B cell (primary cell): Measurements from ENCODE around the gene SH2D3C. TPM values are rescaled to one million over a fixed set of nuclear protein-coding genes. Genes with fewer than 3 reads are reported as not detected.

Source experiments
- ATAC-seq: fragments of 200-7000 bp; cut with Tn5 transposase; one replicate; pipeline ENCODE4 v1.10.0; 2021; ENCODE audit warnings: low read depth, mild to moderate bottlenecking, moderate number of reproducible peaks, moderate library complexity
- CTCF ChIA-PET: fragments of 350-600 bp; sonication (Branson Sonifier 250); formaldehyde crosslinking; loops from one replicate; lab custom pipeline; 2021; ENCODE audit warnings: antibody characterized with exemption, inconsistent platforms; lab: Charles Lee
- POLR2A ChIA-PET: fragments of 350-600 bp; sonication (Branson Sonifier 250); formaldehyde crosslinking; loops from one replicate; lab custom pipeline; 2021; ENCODE audit warnings: antibody characterized with exemption; lab: Charles Lee
- DNase-seq: peaks from one replicate; pipeline ENCODE4 v3.0.0; 2013
- H2AFZ ChIP-seq: 2 replicates; pipeline ENCODE4 v1.6.1; 2012; ENCODE audit warnings: mild to moderate bottlenecking, low read depth, low read length; ENCODE audit not compliant: insufficient read depth, poor library complexity, severe bottlenecking
- H3K27ac ChIP-seq, 2 donors: 1 replicate in 1 of 2; 2 replicates in 1 of 2; pipeline ENCODE4 v1.5.1; 2012 to 2013; ENCODE audit warnings: low read length in 2 of 2, mild to moderate bottlenecking in 2 of 2, moderate library complexity in 1 of 2
- H3K27me3 ChIP-seq, 4 experiments: fragments of 200-600 bp in 1 of 4; sonication (generic) in 1 of 4; replicated peaks in 1 of 4; 1 replicate in 2 of 4; 2 replicates in 2 of 4; pipeline versions ENCODE4 v1.6.1 to v1.7.0; 2013 to 2016; ENCODE audit warnings: low read length in 3 of 4, mild to moderate bottlenecking in 2 of 4, mixed read lengths in 1 of 4, moderate library complexity in 1 of 4; ENCODE audit not compliant: insufficient read depth in 4 of 4, control insufficient read depth in 3 of 4; ENCODE audit errors: control extremely low read depth in 1 of 4
- H3K36me3 ChIP-seq, 2 experiments: replicated peaks in 1 of 2; 1 replicate in 1 of 2; 2 replicates in 1 of 2; pipeline versions ENCODE4 v1.6.1 to v1.7.1; 2013; ENCODE audit warnings: low read length in 1 of 2; ENCODE audit not compliant: insufficient read depth in 2 of 2, control insufficient read depth in 1 of 2; ENCODE audit errors: control extremely low read depth in 1 of 2, extremely low read depth in 1 of 2
- H3K4me1 ChIP-seq, 2 donors: fragments of 200-600 bp in 1 of 2; sonication (generic) in 1 of 2; 1 replicate in 1 of 2; 2 replicates in 1 of 2; pipeline versions ENCODE4 v1.5.1 to v1.6.1; 2013 to 2017; ENCODE audit warnings: low read length in 2 of 2; ENCODE audit not compliant: control insufficient read depth in 2 of 2, insufficient read depth in 2 of 2
- H3K4me2 ChIP-seq: replicated peaks from 2 replicates; pipeline ENCODE3; 2012; ENCODE audit warnings: mild to moderate bottlenecking, low read depth, low read length; ENCODE audit not compliant: poor library complexity, severe bottlenecking
- H3K4me3 ChIP-seq, 5 experiments: fragments of 200-600 bp in 1 of 5; sonication (generic) in 1 of 5; 1 replicate in 3 of 5; 2 replicates in 2 of 5; pipeline versions ENCODE4 v1.5.1 to v1.7.0; 2011 to 2016; ENCODE audit warnings: low read length in 4 of 5, mild to moderate bottlenecking in 4 of 5, low read depth in 2 of 5, control low read depth in 1 of 5, moderate library complexity in 1 of 5; ENCODE audit not compliant: insufficient read depth in 1 of 5; ENCODE audit errors: control extremely low read depth in 1 of 5, extremely low read depth in 1 of 5
- H3K79me2 ChIP-seq: fragments of 200-600 bp; sonication (generic); one replicate; pipeline ENCODE4 v1.6.0; 2016; ENCODE audit warnings: low read length; ENCODE audit not compliant: control insufficient read depth, insufficient read depth
- H3K9ac ChIP-seq: fragments of 200-600 bp; sonication (generic); 2 replicates; pipeline ENCODE4 v1.6.1; 2017; ENCODE audit warnings: mild to moderate bottlenecking, low read length, moderate library complexity
- H3K9me3 ChIP-seq, 3 donors: one replicate each; pipeline versions ENCODE4 v1.6.1 to v1.7.1; 2013; ENCODE audit warnings: low read length in 2 of 3; ENCODE audit not compliant: control insufficient read depth in 2 of 3, insufficient read depth in 1 of 3; ENCODE audit errors: control extremely low read depth in 1 of 3
- H4K20me1 ChIP-seq: 2 replicates; pipeline ENCODE4 v1.6.0; 2012; ENCODE audit warnings: mild to moderate bottlenecking, low read length; ENCODE audit not compliant: insufficient read depth, control insufficient read depth, poor library complexity, severe bottlenecking
- H3K27ac Mint-ChIP-seq: one replicate; pipeline ENCODE4 v1.8.0; 2021; ENCODE audit warnings: mixed read lengths
- H3K27me3 Mint-ChIP-seq: one replicate; pipeline ENCODE4 v1.8.0; 2021; ENCODE audit warnings: mixed read lengths
- H3K4me1 Mint-ChIP-seq: one replicate; pipeline ENCODE4 v1.8.0; 2021; ENCODE audit warnings: mixed read lengths
- H3K4me3 Mint-ChIP-seq: one replicate; pipeline ENCODE4 v1.8.0; 2021; ENCODE audit warnings: mixed read lengths
- H3K9me3 Mint-ChIP-seq: one replicate; pipeline ENCODE4 v1.8.0; 2022; ENCODE audit warnings: mixed read lengths; ENCODE audit not compliant: insufficient read depth
- CTCF ChIP-seq: fragments of 200-600 bp; IDR thresholded peaks from one replicate; pipeline ENCODE4 v1.8.0; 2022; ENCODE audit warnings: antibody characterized with exemption, mild to moderate bottlenecking
- EZH2 ChIP-seq: IDR thresholded peaks from 2 replicates; pipeline ENCODE4 v1.6.1; 2012; ENCODE audit warnings: borderline replicate concordance, low read depth, mild to moderate bottlenecking, moderate library complexity, low read length; ENCODE audit not compliant: insufficient read depth, poor library complexity, severe bottlenecking
- WGBS: methylation state at CpG from one replicate; pipeline ENCODE4 v1.1.5; 2013; ENCODE audit warnings: missing lambda C conversion rate; ENCODE audit not compliant: insufficient coverage; 5-methylcytosine and 5-hydroxymethylcytosine counted together
- intact Hi-C: fragments of 100-400 bp; cut with micrococcal nuclease; formaldehyde crosslinking; loops from one replicate; pipeline ENCODE4 v1.10.0; 2022
- polyA plus RNA-seq: library from polyadenylated mRNA; depleted of rRNA; stranded (reverse); fragments of >200 nt; gene quantifications from 2 replicates; pipeline ENCODE4 v1.2.3, GENCODE V29; 2012
- total RNA-seq, 2 donors: library from RNA; stranded (reverse); fragments of 120-200 nt in 1 of 2; gene quantifications; 1 replicate in 1 of 2; 2 replicates in 1 of 2; pipeline versions ENCODE4 v1.2.3 to v1.2.4, GENCODE V29; 2013 to 2022

Gene SH2D3C
- total and polyA plus RNA-seq, 2 donors (not counting 1 experiment from before 2014, with no cell fraction given), result 66.3 to 85.5 TPM

GRCh38 chr9:127744398-127745110 lies 33.9 kb downstream of the SH2D3C start:
- peaks cover 7% of the 10 kb centered on the region for H3K79me2 ChIP-seq
- H3K27me3 Mint-ChIP-seq, result no peaks in the 10 kb centered on the region
- H3K4me3 Mint-ChIP-seq, result no peak overlapping the region
- peaks cover under 1 to 80% of the 10 kb centered on the region in 2 experiments for H3K36me3 ChIP-seq
- 98% methylated on average over 7 of the region's 19 CpGs for WGBS
- ATAC-seq (no peak), DNase-seq (no peak)
- no peak overlapping the region for H3K4me2 ChIP-seq
- H3K4me3 ChIP-seq, result no peak overlapping the region
- intact Hi-C loops, result no loop called here
- no peak overlapping the region for H3K9ac ChIP-seq
- H3K4me1 ChIP-seq, result no peaks in the 10 kb centered on the region
- H4K20me1 ChIP-seq, result peaks cover 64% of the 10 kb centered on the region
- no peak overlapping the region for H3K27ac Mint-ChIP-seq
- H3K4me1 Mint-ChIP-seq, result no peaks in the 10 kb centered on the region
- TF ChIP-seq EZH2 (no peak), CTCF (no peak)
- no peak overlapping the region for H2AFZ ChIP-seq
- no peaks in the 10 kb centered on the region for H3K27me3 ChIP-seq
- CTCF ChIA-PET, result interaction anchor here (0.6 to 2.2 kb wide), 8 partner anchors 10 to 536 kb away, joined by 3 to 13 read pairs (median 4); partner anchors contain the start of gene TOR2A
- no peaks in the 10 kb centered on the region for H3K9me3 ChIP-seq
- peak overlapping the region in 1 of 2 donors; percentile 19 for H3K27ac ChIP-seq
- no peaks in the 10 kb centered on the region for H3K9me3 Mint-ChIP-seq
- POLR2A ChIA-PET, result interaction anchor here (0.6 kb wide), 2 partner anchors 12 to 35 kb away, joined by 3 to 4 read pairs; no protein-coding TSS in a partner anchor

GRCh38 chr9:127742435-127743088 lies 35.9 kb downstream of the SH2D3C start:
- CTCF ChIA-PET, result interaction anchor here (0.8 to 2.2 kb wide), 3 partner anchors 8 to 179 kb away, joined by 3 to 13 read pairs (median 3); partner anchors contain the start of gene TOR2A
- no peak overlapping the region for H3K4me2 ChIP-seq
- ATAC-seq (no peak), DNase-seq (no peak)
- H3K4me1 Mint-ChIP-seq, result no peaks in the 10 kb centered on the region
- no peak overlapping the region for H3K4me3 Mint-ChIP-seq
- H3K9me3 ChIP-seq, result no peaks in the 10 kb centered on the region
- 98% methylated on average over 28 of the region's 33 CpGs for WGBS
- H3K9ac ChIP-seq, result no peak overlapping the region
- peaks cover 3% of the 10 kb centered on the region for H3K79me2 ChIP-seq
- no peak overlapping the region for H3K27ac Mint-ChIP-seq
- no peak overlapping the region for H3K27ac ChIP-seq
- peaks cover 0 to 77% of the 10 kb centered on the region in 2 experiments for H3K36me3 ChIP-seq
- no peak for TF ChIP-seq EZH2
- TF ChIP-seq CTCF, result no peak
- intact Hi-C loops, result no loop called here
- peaks cover 44% of the 10 kb centered on the region for H4K20me1 ChIP-seq
- no peak overlapping the region for H2AFZ ChIP-seq
- no peaks in the 10 kb centered on the region for H3K27me3 ChIP-seq
- H3K9me3 Mint-ChIP-seq, result no peaks in the 10 kb centered on the region
- no peak overlapping the region for H3K4me3 ChIP-seq
- POLR2A ChIA-PET, result no interaction called here
- H3K4me1 ChIP-seq, result no peaks in the 10 kb centered on the region
- no peaks in the 10 kb centered on the region for H3K27me3 Mint-ChIP-seq
